ENCODE measurements around the gene ZNF415. TPM values are rescaled to one million over a fixed set of nuclear protein-coding genes. Genes with fewer than 3 reads are reported as not detected.

The ZNF415 gene
- polyA plus RNA-seq, 1 donor (not counting 4 experiments of a cell fraction or from before 2014, with no cell fraction given): 5.2 TPM

GRCh38 chr19:53177986-53178385 lies 45.3 kb upstream of the ZNF415 start:
- Histone ChIP-seq H3K4me2 (ENCODE audit: control insufficient read depth, extremely low read depth, insufficient read depth, low read depth, low read length) (no peak overlapping the region), H3K79me2 (ENCODE audit: control insufficient read depth, insufficient read depth, low read length) (no peaks in the 10 kb centered on the region), H4K20me1 (ENCODE audit: control insufficient read depth, extremely low read depth, insufficient read depth, low read length) (no peaks in the 10 kb centered on the region), H3K9me1 (ENCODE audit: control insufficient read depth, extremely low read depth, insufficient read depth, low read length) (no peaks in the 10 kb centered on the region), H3K36me3 (ENCODE audit: control insufficient read depth in 2 of 2, extremely low read depth in 1 of 2, insufficient read depth in 2 of 2, low read length in 2 of 2) (peaks cover 0 to 6% of the 10 kb centered on the region in 2 experiments), H3K9ac (ENCODE audit: control insufficient read depth, extremely low read depth, insufficient read depth, low read length) (no peak overlapping the region), H3K27ac (ENCODE audit: control insufficient read depth, insufficient read depth, low read length) (no peak overlapping the region), H2AFZ (ENCODE audit: control insufficient read depth, low read length) (no peak overlapping the region), H3K4me1 (ENCODE audit: control insufficient read depth, extremely low read depth, insufficient read depth, low read length) (no peaks in the 10 kb centered on the region), H3K9me3 (ENCODE audit: control insufficient read depth, low read depth, low read length) (peaks cover 5% of the 10 kb centered on the region), H3K27me3 (ENCODE audit: control insufficient read depth, extremely low read depth, insufficient read depth, low read length) (no peaks in the 10 kb centered on the region), H3K4me3 (ENCODE audit: control insufficient read depth in 2 of 3, extremely low read depth in 1 of 3, insufficient read depth in 2 of 3, low read depth in 1 of 3, low read length in 3 of 3) (no peak overlapping the region)
- dilution Hi-C loops (cut with MboI; ENCODE audit: extremely low pct_ligation_motif_present, low sequenced_read_pairs): no loop called here
- TF ChIP-seq EZH2 (IDR thresholded peaks at IDR 0.05; ENCODE audit: low read length): no peak
- no peak for TF ChIP-seq CTCF (optimal IDR thresholded peaks at IDR 0.05 in 1 of 3, IDR thresholded peaks at IDR 0.05 in 1 of 3, conservative IDR thresholded peaks at IDR 0.05 in 1 of 3; ENCODE audit: extremely low read depth in 1 of 3, insufficient read depth in 2 of 3, low read length in 3 of 3)
- DNase-seq (ENCODE audit: low read depth, low spot score) (no peak), FAIRE-seq (no peak)

- TF ChIP-seq EZH2 (IDR thresholded peaks at IDR 0.05; ENCODE audit: low read length) (no peak), CTCF (optimal IDR thresholded peaks at IDR 0.05 in 1 of 3, IDR thresholded peaks at IDR 0.05 in 1 of 3, conservative IDR thresholded peaks at IDR 0.05 in 1 of 3; ENCODE audit: extremely low read depth in 1 of 3, insufficient read depth in 2 of 3, low read length in 3 of 3) (no peak)
- H3K9me3 ChIP-seq (ENCODE audit: control insufficient read depth, low read depth, low read length): peaks cover 4% of the 10 kb centered on the region
These were observed 40.2 kb upstream of the ZNF415 start for GRCh38 chr19:53172889-53173288.

More at GRCh38 chr19:53172889-53173288, 40.2 kb upstream of the ZNF415 start:
- dilution Hi-C loops (cut with MboI; ENCODE audit: extremely low pct_ligation_motif_present, low sequenced_read_pairs): no loop called here
- FAIRE-seq (no peak), DNase-seq (ENCODE audit: low read depth, low spot score) (no peak)
- H3K9me1 ChIP-seq (ENCODE audit: control insufficient read depth, extremely low read depth, insufficient read depth, low read length): no peaks in the 10 kb centered on the region
- no peaks in the 10 kb centered on the region for H3K36me3 ChIP-seq (ENCODE audit: control insufficient read depth in 2 of 2, extremely low read depth in 1 of 2, insufficient read depth in 2 of 2, low read length in 2 of 2)
- H3K27ac ChIP-seq (ENCODE audit: control insufficient read depth, insufficient read depth, low read length): no peak overlapping the region
- no peak overlapping the region for H3K9ac ChIP-seq (ENCODE audit: control insufficient read depth, extremely low read depth, insufficient read depth, low read length)
- no peak overlapping the region for H2AFZ ChIP-seq (ENCODE audit: control insufficient read depth, low read length)
- H3K4me3 ChIP-seq (ENCODE audit: control insufficient read depth in 2 of 3, extremely low read depth in 1 of 3, insufficient read depth in 2 of 3, low read depth in 1 of 3, low read length in 3 of 3): no peak overlapping the region
- no peaks in the 10 kb centered on the region for H3K27me3 ChIP-seq (ENCODE audit: control insufficient read depth, extremely low read depth, insufficient read depth, low read length)
- no peaks in the 10 kb centered on the region for H4K20me1 ChIP-seq (ENCODE audit: control insufficient read depth, extremely low read depth, insufficient read depth, low read length)
- H3K4me1 ChIP-seq (ENCODE audit: control insufficient read depth, extremely low read depth, insufficient read depth, low read length): no peaks in the 10 kb centered on the region
- H3K4me2 ChIP-seq (ENCODE audit: control insufficient read depth, extremely low read depth, insufficient read depth, low read depth, low read length): no peak overlapping the region
- H3K79me2 ChIP-seq (ENCODE audit: control insufficient read depth, insufficient read depth, low read length): no peaks in the 10 kb centered on the region
